Measurements from ENCODE around the gene AHRR. TPM values are rescaled to one million over a fixed set of nuclear protein-coding genes. Genes with fewer than 3 reads are reported as not detected.

AHRR gene
- total RNA-seq, 1 donor: 31.9 TPM

DNA sequence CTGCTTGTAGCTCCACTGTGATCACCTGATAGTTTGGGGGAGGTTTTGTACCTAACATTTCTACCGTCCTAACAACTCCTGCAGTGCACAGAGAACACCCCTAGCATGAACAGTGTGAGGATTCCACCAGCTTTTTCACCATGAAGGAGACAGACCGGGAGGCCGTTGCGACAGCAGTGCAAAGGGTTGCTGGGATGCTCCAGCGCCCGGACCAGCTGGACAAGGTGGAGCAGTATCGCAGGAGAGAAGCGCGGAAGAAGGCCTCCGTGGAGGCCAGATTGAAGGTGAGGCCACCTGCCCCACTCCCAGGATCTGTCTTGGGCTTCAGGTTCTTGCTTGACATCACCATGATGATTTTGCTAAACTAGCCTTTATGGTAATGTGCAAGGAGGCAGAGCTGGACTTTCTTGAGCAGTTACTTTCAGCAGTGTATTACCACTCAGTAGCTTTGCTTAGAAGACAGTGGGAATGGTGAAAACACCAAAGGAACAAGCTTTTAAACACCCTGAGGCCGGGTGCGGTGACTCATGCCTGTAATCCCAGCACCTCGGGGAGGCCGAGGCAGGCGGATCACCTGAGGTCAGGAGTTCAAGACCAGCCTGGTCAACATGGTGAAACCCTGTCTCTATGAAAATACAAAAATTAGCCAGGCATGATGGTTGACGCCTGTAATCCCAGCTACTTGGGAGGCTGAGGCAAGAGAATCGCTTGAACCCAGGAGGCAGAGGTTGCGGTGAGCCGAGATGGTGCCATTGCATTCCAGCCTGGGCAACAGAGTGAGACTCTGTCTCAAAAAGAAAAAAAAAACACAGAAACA lies 124.8 kb downstream of the AHRR start:
- DNase-seq (ENCODE audit: low read depth): no peak
- no peak overlapping the region for H3K4me3 ChIP-seq (ENCODE audit: low read depth, low read length)
- TF ChIP-seq, protein P1, sequence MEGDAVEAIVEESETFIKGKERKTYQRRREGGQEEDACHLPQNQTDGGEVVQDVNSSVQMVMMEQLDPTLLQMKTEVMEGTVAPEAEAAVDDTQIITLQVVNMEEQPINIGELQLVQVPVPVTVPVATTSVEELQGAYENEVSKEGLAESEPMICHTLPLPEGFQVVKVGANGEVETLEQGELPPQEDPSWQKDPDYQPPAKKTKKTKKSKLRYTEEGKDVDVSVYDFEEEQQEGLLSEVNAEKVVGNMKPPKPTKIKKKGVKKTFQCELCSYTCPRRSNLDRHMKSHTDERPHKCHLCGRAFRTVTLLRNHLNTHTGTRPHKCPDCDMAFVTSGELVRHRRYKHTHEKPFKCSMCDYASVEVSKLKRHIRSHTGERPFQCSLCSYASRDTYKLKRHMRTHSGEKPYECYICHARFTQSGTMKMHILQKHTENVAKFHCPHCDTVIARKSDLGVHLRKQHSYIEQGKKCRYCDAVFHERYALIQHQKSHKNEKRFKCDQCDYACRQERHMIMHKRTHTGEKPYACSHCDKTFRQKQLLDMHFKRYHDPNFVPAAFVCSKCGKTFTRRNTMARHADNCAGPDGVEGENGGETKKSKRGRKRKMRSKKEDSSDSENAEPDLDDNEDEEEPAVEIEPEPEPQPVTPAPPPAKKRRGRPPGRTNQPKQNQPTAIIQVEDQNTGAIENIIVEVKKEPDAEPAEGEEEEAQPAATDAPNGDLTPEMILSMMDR (IDR thresholded peaks at IDR 0.05; ENCODE audit: insufficient read depth, low read length): no peak

DNA sequence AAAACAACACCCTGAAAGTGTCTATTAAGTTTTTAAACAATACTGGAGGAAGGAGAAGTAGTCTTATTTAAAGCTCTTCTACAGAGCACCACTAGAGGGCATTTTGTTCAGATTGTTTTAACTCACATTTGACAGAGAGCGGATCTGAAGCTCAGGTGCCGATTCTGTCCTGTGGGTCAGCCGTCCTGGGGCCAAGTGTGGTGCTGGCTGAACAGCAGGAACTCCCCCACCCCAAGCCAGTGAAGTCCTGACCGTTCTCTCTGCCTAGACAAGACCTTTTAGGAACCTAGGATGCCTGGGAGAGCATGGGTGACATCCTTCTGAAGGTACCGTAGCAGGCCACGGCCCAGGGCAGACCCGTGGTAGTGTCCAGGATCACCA lies 125.4 kb downstream of the AHRR start:
- TF ChIP-seq, protein P1 (IDR thresholded peaks at IDR 0.05; ENCODE audit: insufficient read depth, low read length): peak; percentile 62
- H3K4me3 ChIP-seq (ENCODE audit: low read depth, low read length): no peak overlapping the region
- DNase-seq (ENCODE audit: low read depth): peak; percentile 61

DNA sequence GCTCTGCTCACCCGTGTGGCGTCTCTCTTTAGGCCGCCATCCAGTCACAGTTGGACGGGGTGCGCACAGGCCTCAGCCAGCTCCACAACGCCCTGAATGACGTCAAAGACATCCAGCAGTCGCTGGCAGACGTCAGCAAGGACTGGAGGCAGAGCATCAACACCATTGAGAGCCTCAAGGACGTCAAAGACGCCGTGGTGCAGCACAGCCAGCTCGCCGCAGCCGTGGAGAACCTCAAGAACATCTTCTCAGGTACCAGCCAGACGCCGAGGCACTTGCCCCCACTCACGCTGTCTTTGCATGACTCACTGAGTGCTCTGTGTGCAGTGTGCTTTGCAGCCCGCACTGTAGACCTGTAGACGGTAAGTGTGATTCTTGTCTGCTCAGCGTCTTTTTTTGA lies 126.0 kb downstream of the AHRR start:
- no peak overlapping the region for H3K4me3 ChIP-seq (ENCODE audit: low read depth, low read length)
- TF ChIP-seq, protein P1 (IDR thresholded peaks at IDR 0.05; ENCODE audit: insufficient read depth, low read length): no peak
- DNase-seq (ENCODE audit: low read depth): no peak

DNA sequence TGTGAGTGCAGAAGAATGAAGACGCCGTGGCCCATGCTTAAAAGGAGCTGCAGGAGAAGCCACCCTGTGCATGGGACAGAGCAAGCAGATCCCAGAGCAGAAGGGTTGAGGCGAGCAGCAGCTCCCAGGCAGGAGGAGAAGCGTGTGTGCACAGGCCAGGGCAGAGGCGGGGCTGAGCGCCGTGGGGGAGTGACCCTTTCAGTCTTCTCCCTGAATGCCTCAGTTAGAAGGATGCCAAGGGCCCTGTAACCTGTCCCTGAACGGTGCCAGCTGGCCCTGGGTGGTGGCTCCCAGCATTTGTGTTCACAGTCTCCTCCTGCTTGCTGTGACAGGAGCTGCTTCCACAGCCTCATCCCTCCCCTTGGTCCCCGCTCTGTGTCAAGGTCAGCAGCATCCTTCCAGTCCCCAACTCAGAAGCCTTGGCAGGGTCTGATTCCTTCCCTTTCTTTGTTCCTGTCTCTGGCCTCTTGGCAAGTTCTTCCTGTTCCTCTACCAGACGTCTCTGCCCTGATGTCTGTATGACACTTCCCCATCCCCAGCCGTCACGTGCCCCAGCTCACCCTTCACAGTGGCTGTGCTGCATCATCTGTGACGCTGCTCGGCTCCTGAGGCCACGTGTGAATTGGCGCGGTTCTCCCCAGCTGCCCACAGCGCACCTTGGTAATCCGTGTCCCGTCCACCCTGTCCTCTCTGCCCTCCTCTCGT lies 126.7 kb downstream of the AHRR start:
- TF ChIP-seq, protein P1 (IDR thresholded peaks at IDR 0.05; ENCODE audit: insufficient read depth, low read length): no peak
- H3K4me3 ChIP-seq (ENCODE audit: low read depth, low read length): no peak overlapping the region
- no peak for DNase-seq (ENCODE audit: low read depth)

DNA sequence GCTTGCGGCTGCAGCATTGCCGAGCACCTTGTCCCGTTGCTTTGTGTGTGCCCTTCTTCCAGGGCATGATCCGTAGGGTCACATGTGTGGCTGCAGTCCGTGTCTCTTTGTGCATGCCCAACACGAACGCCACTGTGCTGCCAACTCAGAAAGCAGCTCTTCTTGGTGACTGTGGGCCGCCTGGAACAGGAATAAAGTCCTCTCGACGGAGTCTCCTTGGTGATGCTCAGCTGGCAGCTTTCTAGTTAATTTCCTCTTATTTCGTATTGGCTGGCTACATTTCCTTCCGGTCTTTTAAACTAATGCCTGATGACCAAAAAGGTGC lies 127.2 kb downstream of the AHRR start:
- no peak overlapping the region for H3K4me3 ChIP-seq (ENCODE audit: low read depth, low read length)
- no peak for DNase-seq (ENCODE audit: low read depth)
- TF ChIP-seq, protein P1 (IDR thresholded peaks at IDR 0.05; ENCODE audit: insufficient read depth, low read length): no peak

DNA sequence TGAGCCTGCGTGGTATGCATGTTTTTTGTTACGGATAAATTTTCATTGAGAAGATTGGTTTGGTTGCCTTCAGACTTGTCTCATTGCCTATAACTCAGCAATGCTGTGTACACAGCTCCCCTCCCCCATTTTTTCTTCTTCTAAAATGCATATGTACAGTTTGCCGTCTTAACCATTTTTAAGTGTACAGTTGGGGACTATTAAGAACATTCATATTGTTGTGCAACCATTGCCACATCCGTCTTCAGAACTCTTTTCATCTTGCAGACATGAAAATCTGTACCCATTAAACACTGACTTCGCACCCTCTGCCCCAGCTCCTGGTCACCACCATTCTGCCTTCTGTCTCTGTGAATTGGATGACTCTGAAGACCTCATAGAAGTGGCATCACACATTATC lies 127.6 kb downstream of the AHRR start:
- no peak overlapping the region for H3K4me3 ChIP-seq (ENCODE audit: low read depth, low read length)
- no peak for DNase-seq (ENCODE audit: low read depth)
- TF ChIP-seq, protein P1 (IDR thresholded peaks at IDR 0.05; ENCODE audit: insufficient read depth, low read length): no peak

All from fibroblast of the aortic adventitia (primary cell).